Measurements from ENCODE around the gene SMIM44. TPM values are rescaled to one million over a fixed set of nuclear protein-coding genes. Genes with fewer than 3 reads are reported as not detected.
A peak's percentile ranks its signal among the peaks of the same experiment; 100 is the strongest.

SMIM44 gene
- total and polyA plus RNA-seq, 9 of the 15 experiments (the other 6 are each of a cell fraction or from before 2014, with no cell fraction given) = not detected

- TF ChIP-seq POLR2G (IDR thresholded peaks at IDR 0.05; ENCODE audit: low read depth, low read length) = 0 out of 2 replicates have a peak, but pooled peaks have one; percentile 3
- no peak for TF ChIP-seq NELFE (IDR thresholded peaks at IDR 0.05; ENCODE audit: insufficient read depth, insufficient read length)
- no peak for TF ChIP-seq POLR3A (IDR thresholded peaks at IDR 0.05; ENCODE audit: borderline replicate concordance, extremely low read depth, insufficient read depth, insufficient read length)
- TF ChIP-seq HNRNPLL (IDR thresholded peaks at IDR 0.05; ENCODE audit: low read depth, low read length, poor library complexity, severe bottlenecking) = no peak
- TF ChIP-seq RFX1 (IDR thresholded peaks at IDR 0.05) = no peak
- TF ChIP-seq MYNN (IDR thresholded peaks at IDR 0.05) = no peak
- no peak for TF ChIP-seq MYNN (CRISPR knock-in tag; IDR thresholded peaks at IDR 0.05)
- no peak for TF ChIP-seq ATF3 (IDR thresholded peaks at IDR 0.05)
- TF ChIP-seq ATF3 (CRISPR knock-in tag; conservative IDR thresholded peaks at IDR 0.05) = no peak
- no peak for TF ChIP-seq MLLT1 (IDR thresholded peaks at IDR 0.05)
- no peak for TF ChIP-seq ZNF696 (CRISPR knock-in tag; conservative IDR thresholded peaks at IDR 0.05)
- no peak for TF ChIP-seq NCOA1 (IDR thresholded peaks at IDR 0.05; ENCODE audit: low read depth)
- TF ChIP-seq MITF (IDR thresholded peaks at IDR 0.05) = no peak
- no peak for TF ChIP-seq ELF1 (tag; IDR thresholded peaks at IDR 0.05)
- TF ChIP-seq ZBTB33 (CRISPR knock-in tag; IDR thresholded peaks at IDR 0.05) = peak; percentile 26; the same call in 1 of the 2 replicates
- TF ChIP-seq TRIM24 (IDR thresholded peaks at IDR 0.05) = 0 out of 4 replicates have a peak, but pooled peaks of 1 of the 2 experiments have one; percentile 22
- TF ChIP-seq ILK (tag; IDR thresholded peaks at IDR 0.05; ENCODE audit: borderline replicate concordance, low read depth) = no peak
- no peak for TF ChIP-seq ZNF449 (CRISPR knock-in tag; IDR thresholded peaks at IDR 0.05)
- no peak for TF ChIP-seq ZNF655 (CRISPR knock-in tag; IDR thresholded peaks at IDR 0.05)
- no peak for TF ChIP-seq ZNF354B (CRISPR knock-in tag; IDR thresholded peaks at IDR 0.05)
Observed at GRCh38 chr19:3464587-3465235, 18.5 kb downstream of the SMIM44 start (continued).

Data from K562 (cell line).